Measurements from ENCODE around the gene SGK2. TPM values are rescaled to one million over a fixed set of nuclear protein-coding genes. Genes with fewer than 3 reads are reported as not detected.
A peak's percentile ranks its signal among the peaks of the same experiment; 100 is the strongest.
"Not testable (repeated sequence)": the region's sequence is repeated elsewhere in the genome, so short reads cannot be mapped to it uniquely, and the experiment has no call there.

Gene SGK2
- total and polyA plus RNA-seq, 2 experiments from 2014 or later = 2.4 TPM; not detected in 1

DNA sequence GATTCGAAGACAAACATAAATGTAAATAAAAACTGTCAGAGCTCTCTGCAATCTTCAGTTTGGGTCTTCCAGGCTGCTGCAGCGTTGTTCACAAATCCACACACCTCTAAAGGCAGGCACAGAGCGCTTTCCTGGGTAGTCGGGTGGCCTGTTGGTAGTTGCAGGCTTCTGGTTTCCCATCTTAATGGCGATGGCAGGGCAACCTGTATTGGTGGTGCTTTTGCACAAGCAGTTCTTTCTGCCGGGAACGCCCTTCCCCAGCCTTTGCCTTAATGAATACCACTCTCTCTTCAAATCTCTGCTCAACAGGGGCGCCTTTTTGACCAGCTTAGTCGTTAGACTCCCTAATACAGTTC lies 31.2 kb downstream of the SGK2 start:
- Histone ChIP-seq H3K4me3 (peak overlapping the region; percentile 63), H3K27ac (peak overlapping the region; percentile 93), H3K4me1 (ENCODE audit: low read depth) (peaks cover 13% of the 10 kb centered on the region), H3K9me3 (ENCODE audit: low read depth) (no peaks in the 10 kb centered on the region), H3K27me3 (no peaks in the 10 kb centered on the region), H3K36me3 (peaks cover 4% of the 10 kb centered on the region)
- no peak for TF ChIP-seq CTCF (IDR thresholded peaks at IDR 0.05; ENCODE audit: low read depth, low read length)
- peak in 1 of 2 donors; percentile 34 for DNase-seq (ENCODE audit: low read depth in 1 of 2, low spot score in 1 of 2)

DNA sequence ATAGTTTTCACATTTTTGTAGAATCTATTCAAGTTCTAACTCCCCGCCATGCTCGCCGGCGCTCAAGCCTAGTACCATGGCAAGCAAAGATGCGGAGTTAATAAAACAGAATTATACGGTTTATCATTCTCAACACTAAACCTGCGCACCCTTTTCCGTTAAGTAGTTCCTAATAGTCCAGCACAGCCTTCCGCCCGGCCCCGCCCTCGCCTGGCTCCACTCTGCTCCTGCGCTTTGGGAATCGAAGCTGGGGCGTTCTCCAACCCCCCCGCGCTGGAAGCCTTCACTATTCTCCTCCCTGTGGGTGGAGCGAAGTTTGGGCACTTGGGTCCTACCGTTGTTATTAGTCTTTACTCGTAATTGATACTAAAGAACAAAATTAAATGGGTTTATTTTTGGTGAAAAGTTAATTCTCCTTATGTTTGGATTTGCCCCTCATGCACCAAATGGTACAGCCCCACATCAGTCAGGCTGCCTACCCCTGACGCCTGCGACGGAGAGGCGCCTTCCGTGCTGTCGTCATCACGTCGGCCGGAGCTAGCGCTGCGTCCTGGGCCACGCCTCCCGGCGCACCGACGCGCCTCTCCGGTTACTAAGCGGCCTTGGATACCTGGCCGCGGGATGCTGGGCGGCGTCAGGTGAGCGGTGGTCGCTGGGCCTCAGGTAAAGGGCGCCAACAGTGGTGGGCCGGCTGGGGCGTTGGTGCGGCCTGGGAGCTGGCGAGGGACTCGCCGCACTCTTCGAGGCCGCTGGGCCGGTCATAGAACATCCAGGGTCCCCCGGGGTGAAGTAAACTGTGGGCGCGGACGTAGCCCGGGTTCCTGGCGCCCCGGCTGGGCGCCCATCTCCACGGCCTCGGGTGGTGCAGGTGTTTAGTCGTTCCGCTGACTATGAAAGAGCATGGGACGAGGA lies 31.8 kb downstream of the SGK2 start, which contains the start of gene IFT52:
TSS of gene IFT52 (plus strand) at position 546 of the 912 bp plus-strand sequence. CDS start 3,762 bp downstream, outside the sequence.
- H3K4me3 ChIP-seq = peak within 1 kb of the TSS; percentile 63

DNA sequence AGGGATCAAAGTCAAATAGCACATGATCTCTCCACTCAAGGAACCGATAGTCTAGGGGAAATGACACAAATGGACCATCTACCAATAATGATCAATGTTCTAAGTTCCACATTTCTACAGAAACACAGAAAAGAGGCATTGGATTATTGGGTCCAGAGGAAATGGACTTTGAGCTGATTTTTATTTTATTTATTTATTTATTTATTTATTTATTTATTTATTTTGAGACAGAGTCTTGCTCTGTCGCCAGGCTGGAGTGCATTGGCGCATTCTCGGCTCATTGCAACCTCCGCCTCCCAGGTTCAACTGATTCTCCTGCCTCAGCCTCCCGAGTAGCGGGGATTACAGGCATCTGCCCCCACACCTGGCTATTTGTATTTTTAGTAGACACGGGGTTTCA lies 43.1 kb downstream of the SGK2 start:
- not testable (repeated sequence) for H3K9me3 ChIP-seq (ENCODE audit: low read depth); H3K27me3 ChIP-seq; H3K27ac ChIP-seq; H3K4me3 ChIP-seq; H3K4me1 ChIP-seq (ENCODE audit: low read depth); DNase-seq (ENCODE audit: low read depth in 1 of 2, low spot score in 1 of 2)
- H3K36me3 ChIP-seq = peaks cover 35% of the 10 kb centered on the region

More for the DNA sequence above, 31.8 kb downstream of the SGK2 start, which contains the start of gene IFT52:
- no peak for TF ChIP-seq CTCF (IDR thresholded peaks at IDR 0.05; ENCODE audit: low read depth, low read length)
- DNase-seq (ENCODE audit: low read depth in 1 of 2, low spot score in 1 of 2) = peak; percentile 95 to 96
- H3K9me3 ChIP-seq (ENCODE audit: low read depth) = no peaks in the 10 kb centered on the region
- no peaks in the 10 kb centered on the region for H3K27me3 ChIP-seq
- H3K36me3 ChIP-seq = peaks cover 8% of the 10 kb centered on the region
- H3K27ac ChIP-seq = peak within 1 kb of the TSS; percentile 93
- H3K4me1 ChIP-seq (ENCODE audit: low read depth) = peaks cover 10% of the 10 kb centered on the region

DNA sequence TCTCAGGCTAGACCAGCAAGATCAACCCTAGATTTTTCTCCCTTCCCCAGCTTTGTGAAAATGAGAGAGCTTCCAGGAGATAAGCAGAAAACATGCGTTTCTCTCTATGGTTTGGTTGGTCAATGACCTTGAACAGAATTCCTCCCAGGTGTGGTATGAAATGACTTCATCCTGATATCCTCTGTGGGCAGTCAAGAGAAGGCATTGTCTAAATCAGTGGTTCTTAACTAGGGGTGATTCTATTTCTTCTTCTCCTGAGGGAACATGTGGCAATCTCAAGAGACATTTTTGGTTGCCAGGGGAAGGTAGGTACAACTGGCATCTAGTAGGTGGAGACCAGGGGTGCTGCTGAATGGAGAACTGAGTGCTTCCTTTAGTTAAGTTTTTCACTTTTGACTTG lies 44.3 kb downstream of the SGK2 start:
- Histone ChIP-seq H3K4me3 (no peak overlapping the region), H3K9me3 (ENCODE audit: low read depth) (no peaks in the 10 kb centered on the region), H3K4me1 (ENCODE audit: low read depth) (no peaks in the 10 kb centered on the region), H3K36me3 (peaks cover 32% of the 10 kb centered on the region), H3K27ac (no peak overlapping the region), H3K27me3 (no peaks in the 10 kb centered on the region)
- no peak for DNase-seq (ENCODE audit: low read depth in 1 of 2, low spot score in 1 of 2)
- TF ChIP-seq CTCF (IDR thresholded peaks at IDR 0.05; ENCODE audit: low read depth, low read length) = no peak

GRCh38 chr20:43605715-43606114 lies 46.9 kb downstream of the SGK2 start:
- no peak overlapping the region for H3K4me3 ChIP-seq
- no peaks in the 10 kb centered on the region for H3K27me3 ChIP-seq
- H3K4me1 ChIP-seq (ENCODE audit: low read depth) = no peaks in the 10 kb centered on the region
- TF ChIP-seq CTCF (IDR thresholded peaks at IDR 0.05; ENCODE audit: low read depth, low read length) = no peak
- DNase-seq (ENCODE audit: low read depth in 1 of 2, low spot score in 1 of 2) = no peak
- no peaks in the 10 kb centered on the region for H3K9me3 ChIP-seq (ENCODE audit: low read depth)
- peaks cover 27% of the 10 kb centered on the region for H3K36me3 ChIP-seq
- no peak overlapping the region for H3K27ac ChIP-seq

DNA sequence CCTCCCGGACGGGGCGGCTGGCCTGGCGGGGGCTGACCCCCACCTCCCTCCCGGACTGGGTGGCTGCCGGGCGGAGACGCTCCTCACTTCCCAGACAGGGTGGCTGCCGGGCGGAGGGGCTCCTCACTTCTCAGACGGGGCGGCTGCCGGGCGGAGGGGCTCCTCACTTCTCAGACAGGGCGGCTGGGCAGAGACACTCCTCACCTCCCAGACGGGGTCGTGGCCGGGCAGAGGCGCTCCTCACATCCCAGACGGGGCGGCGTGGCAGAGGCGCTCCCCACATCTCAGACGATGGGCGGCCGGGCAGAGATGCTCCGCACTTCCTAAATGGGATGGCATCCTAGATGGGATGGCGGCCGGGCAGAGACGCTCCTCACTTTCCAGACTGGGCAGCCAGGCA lies 48.5 kb downstream of the SGK2 start:
- H3K4me3 ChIP-seq; H3K4me1 ChIP-seq (ENCODE audit: low read depth); H3K9me3 ChIP-seq (ENCODE audit: low read depth); H3K27ac ChIP-seq; H3K27me3 ChIP-seq; DNase-seq (ENCODE audit: low read depth in 1 of 2, low spot score in 1 of 2): not testable (repeated sequence)
- H3K36me3 ChIP-seq = peaks cover 27% of the 10 kb centered on the region

Measured in cardiac muscle cell (in vitro differentiated cells and primary cell).